ENCODE measurements around the gene MEGF8.

- no peak for TF ChIP-seq GATA2 (IDR thresholded peaks at IDR 0.05; ENCODE audit: low read depth, low read length)
- no peak for TF ChIP-seq GATA3 (IDR thresholded peaks at IDR 0.05; ENCODE audit: low read depth, low read length)
Observed at GRCh38 chr19:42327381-42327780, 1.9 kb downstream of the MEGF8 start.

All from SH-SY5Y (cell line).